HG03378 (cell line): ENCODE measurements around the gene AKR1C4.
"Not testable (repeated sequence)": the region's sequence is repeated elsewhere in the genome, so short reads cannot be mapped to it uniquely, and the experiment has no call there.

Source experiments
- ATAC-seq: cut with Tn5 transposase; IDR thresholded peaks from one replicate; pipeline ENCODE4 v1.9.1; 2021; ENCODE audit warnings: mild to moderate bottlenecking, moderate library complexity; ENCODE audit not compliant: unreplicated experiment

The AKR1C4 gene

DNA sequence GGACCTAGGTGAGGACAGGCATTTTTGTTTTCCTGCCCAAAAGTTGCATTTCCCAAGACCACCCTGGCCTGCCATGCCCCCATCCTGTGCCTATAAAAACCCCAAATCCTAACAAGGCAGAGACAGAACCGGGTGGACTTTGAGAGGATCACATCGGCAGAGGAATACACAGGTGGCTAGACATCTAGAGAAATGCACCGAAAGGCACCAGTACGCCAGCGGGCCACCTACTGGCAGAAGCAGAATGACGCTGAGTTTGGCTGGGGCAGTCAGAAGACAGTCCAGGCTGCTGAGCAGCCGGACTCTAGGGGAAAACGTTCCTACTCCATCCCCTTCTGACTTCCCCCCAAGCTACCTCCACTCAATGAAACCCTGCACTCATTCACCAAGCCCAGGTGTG is 2.8 kb downstream of the AKR1C4 start:
- ATAC-seq, result no peak

DNA sequence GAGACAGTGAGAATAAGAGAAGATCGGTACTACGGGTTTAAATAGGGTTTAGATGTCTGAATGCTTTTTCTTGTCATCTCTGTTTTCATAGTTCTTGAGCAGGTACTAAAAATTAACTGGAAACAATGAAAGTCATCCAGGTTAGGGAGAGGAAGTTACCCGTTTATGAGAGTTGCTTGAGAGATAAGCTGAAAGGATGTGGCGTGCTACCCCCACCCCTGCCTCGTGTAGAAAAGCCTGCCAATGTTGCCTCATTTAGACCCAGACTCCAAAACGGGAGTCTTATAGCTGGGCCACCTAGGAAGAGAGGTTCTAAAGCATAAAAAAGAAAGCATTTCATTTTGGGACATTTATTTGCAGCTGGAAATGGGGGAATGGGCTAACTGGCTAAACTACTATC is 10.2 kb downstream of the AKR1C4 start:
- no peak for ATAC-seq

DNA sequence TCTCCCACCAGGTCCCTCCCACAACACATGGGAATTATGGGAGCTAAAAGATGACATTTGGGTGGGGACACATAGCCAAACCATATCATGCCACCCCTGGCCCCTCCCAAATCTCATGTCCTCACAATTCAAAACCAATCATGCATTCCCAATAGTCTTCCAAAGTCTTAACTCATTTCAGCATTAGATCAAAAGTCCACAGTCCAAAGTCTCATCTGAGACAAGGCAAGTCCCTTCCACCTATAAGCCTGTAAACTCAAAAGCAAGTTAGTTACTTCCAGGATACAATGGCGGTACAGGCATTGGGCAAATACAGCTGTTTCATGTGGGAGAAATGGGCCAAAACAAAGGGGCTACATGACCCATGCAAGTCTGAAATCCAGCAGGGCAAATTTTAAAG is 13.1 kb downstream of the AKR1C4 start:
- not testable (repeated sequence) for ATAC-seq

- ATAC-seq, result not testable (repeated sequence)
Observed at GRCh38 chr10:5210261-5210660, 13.6 kb downstream of the AKR1C4 start.

DNA sequence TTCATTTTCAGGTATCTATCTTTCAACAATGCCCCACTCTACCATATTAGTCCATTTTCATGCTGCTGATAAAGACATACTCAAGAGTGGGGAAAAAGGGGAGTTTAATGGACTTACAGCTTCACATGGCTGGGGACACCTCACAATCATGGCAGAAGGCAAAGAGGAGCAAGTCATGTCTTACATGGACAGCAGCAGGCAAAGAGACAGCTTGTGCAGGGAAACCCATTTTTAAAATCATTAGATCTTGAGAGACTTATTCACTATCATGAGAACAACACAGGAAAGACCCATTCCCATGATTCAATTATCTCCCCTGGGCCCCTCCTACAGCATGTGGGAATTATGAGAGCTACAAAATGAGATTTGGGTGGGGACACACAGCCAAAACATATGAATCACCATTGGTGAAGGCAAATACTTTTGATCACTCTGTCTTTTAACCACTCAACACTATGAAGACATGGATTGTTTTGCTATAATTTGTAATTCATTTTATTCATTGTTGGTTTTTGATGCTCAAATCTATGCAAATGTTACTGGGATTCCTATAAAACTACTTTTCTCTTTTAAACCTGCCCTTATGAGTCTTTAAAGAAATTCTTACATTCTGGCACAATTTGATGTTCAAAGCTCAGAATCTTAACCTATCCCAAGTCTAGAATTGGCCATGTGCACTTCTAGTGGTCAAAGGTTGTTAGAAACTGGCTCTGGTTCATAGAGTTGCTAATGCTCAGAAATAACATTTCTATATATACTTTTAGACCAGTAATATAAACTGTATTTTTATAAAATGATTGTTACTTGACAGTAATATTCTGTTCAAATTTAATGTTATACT is 15.3 kb downstream of the AKR1C4 start:
- no peak for ATAC-seq

DNA sequence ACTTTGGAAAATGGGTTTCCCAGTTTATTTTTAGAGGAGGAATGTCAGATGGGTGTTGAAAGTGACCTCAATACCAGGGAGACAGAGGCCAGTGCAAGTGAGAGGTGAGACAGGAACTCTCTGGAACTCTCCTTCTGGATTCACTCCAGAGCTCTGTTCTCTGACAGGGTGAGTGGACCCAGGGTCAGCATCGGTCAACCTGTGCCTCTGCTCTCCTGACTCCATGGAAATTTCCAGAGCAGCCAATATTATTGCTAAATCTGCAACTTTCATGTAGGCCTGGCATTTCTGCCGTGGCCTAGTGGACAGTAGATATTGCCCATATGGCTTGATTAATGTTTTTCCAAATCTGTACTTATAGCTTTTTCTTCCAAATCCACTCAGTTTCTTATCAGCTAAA is 20.2 kb downstream of the AKR1C4 start:
- ATAC-seq, result no peak

DNA sequence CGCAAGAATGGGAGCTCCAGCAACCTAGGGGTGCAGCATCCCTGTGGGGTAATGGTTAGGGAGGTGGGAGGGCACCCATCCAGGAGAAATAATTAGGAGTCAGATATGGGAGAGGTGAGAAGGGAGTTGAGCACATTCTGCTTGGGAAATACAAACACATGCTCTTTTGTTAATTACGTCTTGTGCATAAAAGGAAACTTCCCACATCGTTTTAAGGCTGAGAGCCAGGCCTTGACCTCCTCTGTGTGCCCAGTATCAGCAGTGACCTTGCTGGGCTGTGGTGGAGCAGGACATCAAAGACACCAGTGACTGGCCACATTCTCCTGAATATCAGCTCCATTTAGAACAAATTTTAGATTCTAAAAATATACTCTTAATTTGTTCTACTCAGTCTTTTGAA is 22.6 kb downstream of the AKR1C4 start:
- no peak for ATAC-seq

- ATAC-seq, result not testable (repeated sequence)
Observed at GRCh38 chr10:5222942-5223341, 26.3 kb downstream of the AKR1C4 start.

DNA sequence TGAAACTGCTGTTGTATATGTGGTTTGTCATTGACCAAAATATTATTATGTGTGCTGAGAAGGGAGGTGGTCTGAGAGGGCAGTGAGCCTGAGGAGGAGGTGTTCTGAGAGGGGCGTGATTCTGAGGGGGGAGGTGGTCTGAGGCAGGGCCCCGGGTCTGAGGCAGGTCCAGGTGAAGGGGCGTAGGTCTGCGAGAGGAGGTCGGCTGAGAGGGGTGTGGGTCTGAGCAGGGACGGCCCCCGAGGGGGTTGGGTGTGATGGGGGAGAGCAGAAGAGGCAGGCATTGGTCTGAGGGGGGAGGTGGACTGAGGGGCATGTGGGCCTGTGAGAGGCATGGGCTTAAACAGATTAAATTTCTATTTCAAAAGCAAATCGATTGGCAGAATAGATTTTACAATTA is 32.4 kb downstream of the AKR1C4 start:
- no peak for ATAC-seq

GRCh38 chr10:5233324-5233723 is 36.7 kb downstream of the AKR1C4 start:
- no peak for ATAC-seq

GRCh38 chr10:5234106-5234860 is 37.6 kb downstream of the AKR1C4 start:
- ATAC-seq, result no peak

DNA sequence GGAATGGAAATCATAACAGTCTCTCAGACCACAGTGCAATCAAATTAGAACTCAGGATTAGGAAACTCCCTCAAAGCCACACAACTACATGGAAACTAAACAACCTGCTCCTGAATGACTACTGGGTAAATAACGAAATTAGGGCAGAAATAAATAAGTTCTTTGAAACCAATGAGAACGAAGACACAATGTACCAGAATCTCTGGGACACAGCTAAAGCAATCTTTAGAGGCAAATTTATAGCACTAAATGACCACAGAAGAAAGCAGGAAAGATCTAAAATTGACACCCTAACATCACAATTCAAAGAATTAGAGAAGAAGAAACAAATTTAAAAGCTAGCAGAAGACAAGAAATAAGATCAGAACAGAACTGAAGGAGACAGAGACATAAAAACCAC is 40.9 kb downstream of the AKR1C4 start:
- not testable (repeated sequence) for ATAC-seq

GRCh38 chr10:5242585-5242984 is 45.9 kb downstream of the AKR1C4 start:
- ATAC-seq, result no peak

DNA sequence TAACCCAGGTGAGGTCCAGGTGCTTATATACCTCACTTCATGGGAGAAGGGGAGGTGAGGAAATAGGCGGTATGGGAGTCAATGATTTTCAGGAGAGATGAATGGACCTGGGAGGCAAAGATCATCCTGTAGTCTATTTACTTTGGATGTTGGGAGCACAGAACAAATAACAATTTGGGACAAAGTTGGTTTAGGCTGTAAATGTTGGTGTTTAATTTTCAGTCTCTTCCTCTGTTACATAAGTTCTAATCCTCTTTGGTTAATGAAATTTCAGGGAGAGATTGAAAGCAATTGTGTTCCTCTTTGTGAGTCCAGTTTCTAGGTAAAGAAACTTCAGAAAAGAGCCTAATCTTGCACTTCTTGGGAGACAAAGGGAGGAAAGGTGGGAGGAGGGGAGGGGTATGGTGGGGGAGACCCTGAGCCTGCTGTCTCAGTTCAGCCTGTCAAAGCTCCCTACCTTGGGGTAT is 46.9 kb downstream of the AKR1C4 start:
- ATAC-seq, result no peak

DNA sequence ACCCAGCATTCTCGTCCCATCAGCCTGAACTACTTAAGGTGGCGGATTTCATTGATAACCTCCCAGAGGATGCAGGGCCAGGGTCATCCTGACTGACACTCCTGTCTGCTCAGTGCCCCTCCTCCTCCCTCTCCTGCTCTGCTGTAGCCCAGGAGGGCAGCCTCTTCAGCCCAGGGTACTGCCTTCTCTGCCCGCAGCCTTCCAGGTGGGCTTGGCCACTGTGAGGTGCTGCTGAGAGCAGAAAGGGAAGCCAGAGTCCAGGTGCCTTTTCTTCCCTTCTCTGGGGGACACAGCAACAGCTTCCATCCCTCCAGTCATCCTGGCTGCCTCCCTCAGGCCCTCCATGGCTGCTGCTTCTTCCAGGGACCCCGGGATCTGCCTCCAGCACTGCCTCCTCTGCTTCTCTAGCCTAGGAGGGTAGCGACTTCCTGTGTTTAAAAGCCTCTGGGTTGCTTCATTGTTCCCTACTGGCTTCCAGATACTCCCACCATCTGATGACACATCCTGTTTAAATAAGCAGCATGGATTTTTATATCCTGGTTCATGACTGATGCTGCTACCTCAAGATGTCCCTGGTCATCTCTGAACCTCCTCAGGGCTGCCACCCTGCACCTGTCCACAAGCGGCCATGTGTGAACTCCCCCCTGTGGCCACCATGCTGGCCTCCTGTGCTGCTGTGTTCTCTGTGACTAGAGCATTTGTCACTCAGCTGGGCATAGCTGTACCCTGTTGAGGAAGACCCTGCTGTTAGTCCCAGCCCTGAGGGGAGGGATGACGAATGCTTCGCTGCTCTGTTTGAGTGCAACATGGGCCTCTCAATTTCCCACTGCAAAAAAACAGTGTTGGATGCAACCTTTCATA is 55.8 kb downstream of the AKR1C4 start:
- ATAC-seq, result no peak

GRCh38 chr10:5254488-5254887 is 57.9 kb downstream of the AKR1C4 start:
- ATAC-seq, result no peak

DNA sequence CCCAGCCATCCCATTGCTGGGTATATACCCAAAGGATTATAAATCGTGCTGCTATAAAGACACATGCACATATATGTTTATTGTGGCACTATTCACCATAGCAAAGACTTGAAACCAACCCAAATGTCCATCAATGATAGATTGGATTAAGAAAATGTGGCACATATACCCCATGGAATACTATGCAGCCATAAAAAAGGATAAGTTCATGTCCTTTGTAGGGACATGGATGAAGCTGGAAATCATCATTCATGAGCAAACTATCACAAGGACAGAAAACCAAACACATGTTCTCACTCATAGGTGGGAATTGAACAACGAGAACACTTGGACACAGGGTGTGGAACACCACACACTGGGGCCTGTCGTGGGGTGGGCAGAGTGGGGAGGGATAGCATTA is 61.1 kb downstream of the AKR1C4 start:
- not testable (repeated sequence) for ATAC-seq

GRCh38 chr10:5259132-5259951 is 62.7 kb downstream of the AKR1C4 start:
- ATAC-seq, result no peak

GRCh38 chr10:5259952-5260578 is 63.4 kb downstream of the AKR1C4 start:
- no peak for ATAC-seq

- no peak for ATAC-seq
Observed at GRCh38 chr10:5260828-5261227, 64.2 kb downstream of the AKR1C4 start.
